ENCODE measurements around the gene PIWIL4.

The PIWIL4 gene

GRCh38 chr11:94567181-94567670 lies at the start of gene PIWIL4:
Gene PIWIL4 (plus strand): TSS chr11:94567368. CDS start chr11:94567519, 151 bp downstream.
- no peak for DNase-seq (ENCODE audit: low read depth in 3 of 3)

- DNase-seq (ENCODE audit: low read depth in 3 of 3): no peak
Observed at GRCh38 chr11:94518300-94518699, 48.9 kb upstream of the PIWIL4 start.

- no peak for DNase-seq (ENCODE audit: low read depth in 3 of 3)
Observed at GRCh38 chr11:94519478-94520084, 47.6 kb upstream of the PIWIL4 start.

- no peak for DNase-seq (ENCODE audit: low read depth in 3 of 3)
Observed at GRCh38 chr11:94521684-94522083, 45.5 kb upstream of the PIWIL4 start.

- DNase-seq (ENCODE audit: low read depth in 3 of 3): no peak
Observed at GRCh38 chr11:94524341-94524740, 42.8 kb upstream of the PIWIL4 start.

GRCh38 chr11:94525546-94526324 lies 41.4 kb upstream of the PIWIL4 start:
- no peak for DNase-seq (ENCODE audit: low read depth in 3 of 3)

- no peak for DNase-seq (ENCODE audit: low read depth in 3 of 3)
Observed at GRCh38 chr11:94526645-94527438, 40.3 kb upstream of the PIWIL4 start.

- no peak for DNase-seq (ENCODE audit: low read depth in 3 of 3)
Observed at GRCh38 chr11:94528551-94528950, 38.6 kb upstream of the PIWIL4 start.

GRCh38 chr11:94532211-94532610 lies 35.0 kb upstream of the PIWIL4 start:
- DNase-seq (ENCODE audit: low read depth in 3 of 3): no peak

GRCh38 chr11:94533206-94533605 lies 34.0 kb upstream of the PIWIL4 start:
- no peak for DNase-seq (ENCODE audit: low read depth in 3 of 3)

- no peak for DNase-seq (ENCODE audit: low read depth in 3 of 3)
Observed at GRCh38 chr11:94533696-94534630, 33.2 kb upstream of the PIWIL4 start.

GRCh38 chr11:94536386-94536785 lies 30.8 kb upstream of the PIWIL4 start:
- DNase-seq (ENCODE audit: low read depth in 3 of 3): no peak

GRCh38 chr11:94537031-94537600 lies 30.1 kb upstream of the PIWIL4 start:
- no peak for DNase-seq (ENCODE audit: low read depth in 3 of 3)

- DNase-seq (ENCODE audit: low read depth in 3 of 3): no peak
Observed at GRCh38 chr11:94539420-94539819, 27.7 kb upstream of the PIWIL4 start.

- peak; percentile 37 to 61 (median 45) for DNase-seq (ENCODE audit: low read depth in 3 of 3)
Observed at GRCh38 chr11:94543695-94544645, 23.2 kb upstream of the PIWIL4 start, which contains the start of gene FUT4. Gene FUT4 (plus strand): TSS chr11:94543921. CDS start chr11:94544134, 213 bp downstream.

- DNase-seq (ENCODE audit: low read depth in 3 of 3): no peak
Observed at GRCh38 chr11:94544646-94545263, 22.4 kb upstream of the PIWIL4 start.

- no peak for DNase-seq (ENCODE audit: low read depth in 3 of 3)
Observed at GRCh38 chr11:94545264-94546161, 21.7 kb upstream of the PIWIL4 start.

- no peak for DNase-seq (ENCODE audit: low read depth in 3 of 3)
Observed at GRCh38 chr11:94546162-94546470, 21.1 kb upstream of the PIWIL4 start.

Data from stimulated activated CD4-positive, alpha-beta T cell treated with anti-CD3 and anti-CD28 coated beads, TNF-alpha, amount 100 ng/mL, for 4 hours (primary cell).